Measurements from ENCODE around the gene BMP6.
"Not testable (repeated sequence)": the region's sequence is repeated elsewhere in the genome, so short reads cannot be mapped to it uniquely, and the experiment has no call there.

GRCh38 chr6:7892367-7892766 is 166.5 kb downstream of the BMP6 start:
- not testable (repeated sequence) for TF ChIP-seq CTCF, POLR2A (IDR thresholded peaks at IDR 0.05)
